Non-pigmented ciliary epithelial cell (primary cell): Measurements from ENCODE around the gene FILIP1L.
"Not testable (repeated sequence)": the region's sequence is repeated elsewhere in the genome, so short reads cannot be mapped to it uniquely, and the experiment has no call there.

Experiments
- DNase-seq: peaks from one replicate; pipeline ENCODE4 v3.0.0-alpha.2; 2010; ENCODE audit warnings: low read depth

The FILIP1L gene

GRCh38 chr3:100098784-100099070 is 15.6 kb downstream of the FILIP1L start:
- DNase-seq: no peak

- no peak for DNase-seq
These were observed 16.1 kb downstream of the FILIP1L start for GRCh38 chr3:100097919-100098783.

GRCh38 chr3:100096866-100097265 is 17.4 kb downstream of the FILIP1L start:
- DNase-seq: no peak

- DNase-seq: not testable (repeated sequence)
These were observed 18.0 kb downstream of the FILIP1L start for GRCh38 chr3:100096286-100096685.

GRCh38 chr3:100093831-100094230 is 20.5 kb downstream of the FILIP1L start:
- DNase-seq: no peak

GRCh38 chr3:100090669-100091005 is 23.7 kb downstream of the FILIP1L start:
- no peak for DNase-seq

GRCh38 chr3:100089812-100090668 is 24.3 kb downstream of the FILIP1L start:
- DNase-seq: no peak

- DNase-seq: no peak
These were observed 25.4 kb downstream of the FILIP1L start for GRCh38 chr3:100088735-100089368.

- DNase-seq: peak; percentile 55
These were observed 27.1 kb downstream of the FILIP1L start for GRCh38 chr3:100087198-100087597.

GRCh38 chr3:100086401-100086800 is 27.9 kb downstream of the FILIP1L start:
- no peak for DNase-seq

- no peak for DNase-seq
These were observed 30.0 kb downstream of the FILIP1L start for GRCh38 chr3:100084100-100084806.

GRCh38 chr3:100083209-100083608 is 31.1 kb downstream of the FILIP1L start:
- DNase-seq: no peak

GRCh38 chr3:100082714-100083113 is 31.6 kb downstream of the FILIP1L start:
- no peak for DNase-seq

GRCh38 chr3:100081986-100082692 is 32.2 kb downstream of the FILIP1L start:
- DNase-seq: no peak

GRCh38 chr3:100081311-100081710 is 33.0 kb downstream of the FILIP1L start:
- no peak for DNase-seq

- no peak for DNase-seq
These were observed 33.7 kb downstream of the FILIP1L start for GRCh38 chr3:100080573-100080972.

GRCh38 chr3:100079328-100079727 is 35.0 kb downstream of the FILIP1L start:
- no peak for DNase-seq

- no peak for DNase-seq
These were observed 37.4 kb downstream of the FILIP1L start for GRCh38 chr3:100076731-100077529.

- no peak for DNase-seq
These were observed 38.2 kb downstream of the FILIP1L start for GRCh38 chr3:100075851-100076730.

GRCh38 chr3:100075196-100075595 is 39.1 kb downstream of the FILIP1L start:
- no peak for DNase-seq
